Fibroblast of peridontal ligament (primary cell): ENCODE measurements around the gene STXBP2.

Experiments
- DNase-seq: peaks from one replicate; pipeline ENCODE4 v3.0.0-alpha.2; 2010; ENCODE audit errors: extremely low read depth

STXBP2 gene

GRCh38 chr19:7636691-7637373 is at the start of gene STXBP2:
STXBP2 (plus strand) TSS chr19:7637110; CDS start chr19:7637150, 40 bp downstream.
- DNase-seq = no peak

DNA sequence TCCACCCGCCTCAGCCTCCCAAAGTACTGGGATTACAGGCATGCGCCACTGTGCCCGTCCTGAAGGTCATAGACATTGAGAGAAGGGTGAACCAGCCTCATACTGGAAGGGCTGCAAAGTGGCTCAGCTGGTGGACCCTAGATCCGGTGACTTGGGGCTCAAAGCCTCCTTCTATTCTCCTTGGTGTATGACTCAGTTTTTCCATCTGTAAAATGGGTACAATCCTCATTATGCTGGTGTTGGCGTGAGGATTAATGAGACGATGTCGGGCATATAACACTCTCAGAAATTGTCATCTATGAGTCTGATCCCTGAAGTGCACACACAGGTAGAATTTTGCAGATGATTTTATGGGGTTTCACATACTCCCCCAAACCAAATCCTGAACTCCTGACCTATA is 47.1 kb upstream of the STXBP2 start:
- DNase-seq = no peak

- no peak for DNase-seq
These were observed 46.7 kb upstream of the STXBP2 start for GRCh38 chr19:7590256-7590655.

GRCh38 chr19:7595466-7596133 is 41.3 kb upstream of the STXBP2 start, which contains the start of gene CAMSAP3:
CAMSAP3 (plus strand) TSS chr19:7595863; CDS start chr19:7596003, 140 bp downstream.
- DNase-seq = peak; percentile 38

GRCh38 chr19:7596211-7596937 is 40.5 kb upstream of the STXBP2 start:
- DNase-seq = no peak

DNA sequence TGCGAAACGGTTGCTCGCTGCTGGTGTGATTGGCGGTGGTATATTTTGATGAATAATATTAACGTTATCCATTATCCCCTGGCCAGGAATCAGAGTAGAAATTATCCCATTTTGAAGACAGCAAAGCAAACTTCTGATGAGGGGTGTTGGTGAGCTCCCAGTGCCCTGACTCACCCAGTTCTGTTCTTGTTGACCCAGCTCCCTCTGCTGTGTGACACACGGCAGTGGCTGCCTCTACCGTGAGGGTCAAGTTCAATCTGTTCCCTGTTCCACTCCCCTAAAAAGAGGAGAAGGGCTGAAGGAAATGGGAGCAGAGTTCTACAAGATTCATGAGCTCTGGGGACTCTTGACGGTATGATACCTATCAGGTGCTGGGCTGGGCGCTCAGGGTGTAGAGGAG is 39.2 kb upstream of the STXBP2 start:
- no peak for DNase-seq

DNA sequence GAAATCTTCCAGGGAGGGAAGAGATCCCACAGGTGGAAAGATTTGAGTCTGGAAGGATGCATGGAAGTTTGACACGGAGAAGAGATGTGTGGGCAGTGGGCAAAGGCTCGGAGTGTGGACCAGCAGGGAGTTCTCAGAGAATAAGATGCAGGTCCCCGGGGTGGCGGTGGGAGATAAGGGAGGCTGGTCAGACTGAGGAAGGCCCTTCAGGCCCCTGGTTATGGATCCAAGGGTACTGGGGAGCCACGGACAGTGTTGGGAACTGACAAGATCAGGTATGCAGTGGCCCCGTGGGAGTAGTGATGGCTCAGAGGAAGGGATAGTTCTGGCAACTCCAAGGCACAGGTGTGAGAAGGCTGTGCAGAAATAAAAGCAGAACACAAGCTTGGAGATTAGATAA is 38.7 kb upstream of the STXBP2 start:
- no peak for DNase-seq

DNA sequence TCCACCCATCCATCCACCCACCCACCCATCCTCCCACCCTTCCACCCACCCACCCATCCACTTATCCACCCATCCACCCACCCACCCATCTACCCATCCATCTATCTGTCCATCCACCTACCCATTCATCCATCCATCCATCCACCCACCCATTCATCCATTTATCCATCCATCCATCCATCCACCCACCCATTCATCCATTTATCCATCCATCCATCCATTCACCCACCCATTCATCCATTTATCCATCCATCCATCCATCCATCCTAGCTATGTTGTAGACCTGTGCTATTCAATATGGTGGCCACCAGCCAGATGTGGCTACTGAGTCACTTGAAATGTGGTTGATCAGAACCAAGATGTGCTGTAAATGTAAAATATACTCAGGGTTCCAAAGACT is 36.2 kb upstream of the STXBP2 start:
- DNase-seq = no peak

DNA sequence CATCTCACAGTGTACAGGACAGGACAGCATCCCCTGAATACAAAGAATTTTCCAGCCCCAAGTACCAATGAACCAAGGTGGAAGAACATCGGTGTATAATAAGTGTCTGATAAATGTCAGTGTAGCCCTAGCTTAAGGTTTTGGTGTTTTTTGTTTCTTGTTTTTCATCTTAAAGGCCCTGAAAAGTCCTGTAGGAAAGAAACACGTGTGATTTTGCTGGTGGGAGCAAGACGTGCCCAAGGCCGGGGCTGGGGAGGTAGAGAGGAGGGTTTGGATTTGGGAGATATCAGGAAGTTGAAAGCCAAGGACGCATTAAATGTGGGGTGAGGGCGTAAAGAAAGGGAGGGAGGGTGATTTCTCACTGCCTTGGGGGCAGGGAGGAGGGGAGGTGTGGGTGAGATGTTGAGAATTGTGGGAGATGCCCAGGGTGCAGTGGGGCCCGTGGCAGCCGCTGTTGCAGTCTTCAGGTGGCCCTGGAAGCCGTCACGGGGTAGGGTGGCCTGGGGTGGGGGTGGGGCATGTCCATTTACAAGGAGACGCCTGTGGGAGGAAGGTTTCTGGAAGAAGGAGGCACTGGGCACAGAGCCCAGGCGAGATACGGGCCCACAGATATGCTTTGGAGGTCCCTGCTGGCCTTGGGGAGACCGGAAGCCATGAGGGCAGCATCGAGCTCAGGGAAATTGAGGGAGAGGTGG is 34.5 kb upstream of the STXBP2 start:
- DNase-seq = no peak

- DNase-seq = no peak
These were observed 33.9 kb upstream of the STXBP2 start for GRCh38 chr19:7602935-7603497.

DNA sequence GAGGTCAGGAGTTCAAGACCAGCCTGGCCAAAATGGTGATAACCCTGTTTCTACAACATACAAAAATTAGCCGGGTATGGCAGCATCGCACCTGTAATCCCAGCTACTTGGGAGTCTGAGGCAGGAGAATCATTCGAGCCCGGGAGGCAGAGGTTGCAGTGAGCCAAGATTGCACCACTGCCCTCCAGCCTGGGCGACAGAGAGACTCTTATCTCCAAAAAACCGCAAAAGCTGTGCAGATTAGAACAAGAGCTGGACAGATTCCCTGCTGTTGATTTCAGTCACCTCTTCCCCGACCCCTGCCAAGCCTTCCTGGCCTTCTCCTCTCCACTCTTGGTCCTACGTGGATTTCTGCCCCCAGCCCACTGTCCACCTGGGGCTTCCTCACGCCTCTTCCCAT is 33.0 kb upstream of the STXBP2 start:
- DNase-seq = no peak

DNA sequence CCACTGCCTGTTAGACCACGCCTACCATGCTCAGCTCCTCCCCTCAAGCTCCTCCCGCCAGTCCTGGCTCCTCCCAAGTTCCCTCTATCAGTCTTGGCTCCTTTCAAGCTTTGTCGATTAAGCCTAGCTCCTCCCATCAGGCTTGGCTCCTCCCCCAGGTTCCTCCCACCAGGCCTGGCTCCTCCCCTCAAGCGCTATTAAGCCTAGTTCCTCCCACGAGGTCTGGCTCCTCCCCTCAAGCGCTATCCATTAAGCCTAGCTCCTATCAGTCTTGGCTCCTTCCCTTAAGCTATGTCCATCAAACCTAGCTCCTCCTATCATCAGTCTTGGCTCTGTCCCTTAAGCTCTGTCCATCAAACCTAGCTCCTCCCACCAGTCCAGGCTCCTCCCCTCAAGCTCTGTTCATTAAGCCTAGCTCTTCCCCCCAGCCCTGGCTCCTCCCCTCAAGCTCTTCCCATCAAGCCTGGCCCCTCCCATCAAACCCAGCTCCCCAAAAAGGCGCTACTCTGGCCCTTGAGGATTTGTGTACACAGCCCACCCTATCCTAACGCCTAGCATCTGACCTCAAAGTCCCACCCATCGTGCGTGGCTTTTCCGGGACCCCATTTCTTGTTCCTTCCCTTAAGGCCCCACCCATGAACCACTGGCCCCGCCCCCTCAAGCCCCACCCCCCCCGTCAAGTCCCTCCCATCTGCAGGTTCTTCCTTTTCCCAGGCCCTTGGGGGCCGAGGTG is 31.3 kb upstream of the STXBP2 start:
- no peak for DNase-seq

DNA sequence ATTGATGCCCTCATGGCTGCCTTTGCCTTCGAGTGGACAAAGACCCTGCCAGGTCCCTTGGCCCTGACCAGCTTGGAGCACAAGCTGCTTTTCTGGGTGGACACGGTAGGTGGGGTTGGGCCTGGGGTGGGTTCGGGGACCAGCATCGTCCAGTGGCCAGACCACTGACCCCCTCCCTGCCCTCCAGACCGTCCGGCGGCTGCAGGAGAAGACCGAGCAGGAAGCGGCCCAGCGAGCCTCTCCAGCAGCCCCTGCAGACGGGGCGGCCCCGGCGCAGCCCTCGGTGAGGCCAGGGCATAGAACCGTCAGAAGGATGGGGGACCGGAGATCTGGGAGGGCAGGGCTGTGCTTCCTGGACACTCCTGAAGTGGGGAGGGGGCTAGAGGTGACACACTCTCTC is 30.6 kb upstream of the STXBP2 start:
- DNase-seq = no peak

DNA sequence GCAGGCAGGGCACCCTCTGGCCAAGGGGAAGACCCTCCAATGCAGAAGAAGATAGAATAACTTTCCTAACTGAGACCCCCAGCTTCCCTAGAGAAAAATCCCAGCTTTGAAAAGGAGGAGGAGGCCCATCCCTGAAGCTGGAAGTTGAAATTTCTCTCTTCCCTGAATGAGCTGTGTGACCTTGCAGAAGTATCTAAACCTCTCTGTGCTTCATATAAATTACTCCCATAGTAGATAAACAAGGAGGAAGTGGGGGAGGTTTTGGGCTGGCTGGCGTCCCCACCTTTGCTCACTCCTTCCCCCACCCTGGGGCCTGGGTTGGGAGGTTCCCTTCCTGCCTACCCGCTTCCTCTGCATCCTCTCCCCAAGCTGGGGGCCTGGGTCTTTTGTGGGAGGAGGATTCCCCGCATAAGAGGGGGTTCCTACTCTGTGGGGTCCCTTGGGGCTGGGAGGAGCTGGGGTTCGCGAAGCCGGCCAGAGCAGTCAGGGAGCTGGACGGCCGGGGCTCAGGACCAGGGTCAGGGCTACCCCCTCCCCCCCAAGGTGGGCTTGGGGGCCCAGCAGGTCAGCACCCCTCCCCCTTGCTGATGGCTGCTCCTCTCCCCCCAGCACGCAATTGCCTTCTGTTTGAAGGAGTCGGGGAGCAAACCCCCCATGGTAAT is 29.6 kb upstream of the STXBP2 start:
- DNase-seq = no peak

DNA sequence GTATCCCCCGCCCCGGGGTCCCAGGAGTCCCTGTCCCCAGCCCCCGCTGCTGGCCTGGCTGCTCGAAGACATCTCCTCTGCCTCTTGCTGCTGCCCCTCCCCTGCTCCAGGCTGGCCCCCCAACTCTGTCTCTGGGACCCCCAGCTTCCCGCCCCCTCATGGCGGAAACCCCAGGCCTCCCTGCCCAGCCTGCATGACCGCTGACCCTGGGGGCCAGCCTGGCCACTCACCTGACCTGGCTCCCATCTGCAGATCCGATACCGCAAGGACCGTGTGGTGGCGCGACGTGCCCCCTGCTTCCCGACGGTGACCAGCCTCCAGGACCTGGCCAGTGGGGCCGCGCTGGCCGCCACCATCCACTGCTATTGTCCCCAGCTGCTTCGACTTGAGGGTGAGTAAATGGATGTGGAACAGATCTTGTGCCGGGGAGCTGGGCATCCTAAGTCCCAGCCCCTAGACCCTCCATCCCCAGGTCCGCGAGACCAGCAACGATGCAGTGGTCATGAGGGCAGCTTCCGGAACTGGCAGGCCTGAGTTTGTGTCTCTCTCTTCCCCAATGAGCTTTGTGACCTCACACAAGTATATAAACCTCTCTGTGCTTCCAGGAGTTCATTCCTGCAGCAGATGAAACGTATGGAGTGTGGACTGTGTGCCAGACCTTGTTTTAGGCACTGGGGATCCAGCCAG is 28.9 kb upstream of the STXBP2 start:
- DNase-seq = no peak

- no peak for DNase-seq
These were observed 26.2 kb upstream of the STXBP2 start for GRCh38 chr19:7610491-7611240.

DNA sequence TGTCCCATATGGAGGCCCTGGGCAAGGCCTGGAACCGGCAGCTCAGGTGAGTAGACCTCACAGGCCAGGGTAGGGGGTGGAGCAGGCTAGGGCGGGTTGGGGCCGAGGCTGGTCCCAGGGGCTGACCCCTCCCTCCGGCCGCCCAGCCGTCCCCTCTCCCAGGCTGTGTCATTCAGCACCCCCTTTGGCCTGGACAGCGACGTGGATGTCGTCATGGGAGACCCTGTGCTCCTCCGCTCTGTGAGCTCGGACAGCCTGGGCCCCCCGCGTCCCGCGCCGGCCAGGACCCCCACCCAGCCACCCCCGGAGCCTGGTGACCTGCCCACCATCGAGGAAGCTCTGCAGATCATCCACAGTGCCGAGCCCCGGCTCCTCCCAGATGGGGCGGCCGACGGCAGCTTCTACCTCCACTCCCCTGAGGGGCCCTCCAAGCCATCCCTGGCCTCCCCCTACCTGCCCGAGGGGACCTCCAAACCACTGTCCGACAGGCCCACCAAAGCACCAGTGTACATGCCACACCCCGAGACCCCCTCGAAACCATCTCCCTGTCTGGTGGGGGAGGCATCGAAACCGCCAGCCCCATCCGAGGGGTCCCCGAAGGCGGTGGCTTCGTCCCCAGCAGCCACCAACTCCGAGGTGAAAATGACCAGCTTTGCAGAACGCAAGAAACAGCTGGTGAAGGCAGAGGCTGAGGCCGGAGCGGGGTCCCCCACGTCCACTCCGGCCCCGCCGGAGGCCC is 25.2 kb upstream of the STXBP2 start:
- DNase-seq = no peak
